Measurements from ENCODE around the gene STRIP2.

GRCh38 chr7:129530795-129531391, 96.7 kb downstream of the STRIP2 start:
- TF ChIP-seq ELF1 (IDR thresholded peaks at IDR 0.05; ENCODE audit: borderline replicate concordance, low read depth) (no peak), EGR1 (IDR thresholded peaks at IDR 0.05; ENCODE audit: low read depth) (no peak), CTCF (IDR thresholded peaks at IDR 0.05 in 2 of 3, conservative IDR thresholded peaks at IDR 0.05 in 1 of 3; ENCODE audit: borderline replicate concordance in 1 of 3, insufficient read depth in 1 of 3, low read depth in 2 of 3, low read length in 2 of 3) (no peak), ATF3 (IDR thresholded peaks at IDR 0.05) (no peak), POLR2A (IDR thresholded peaks at IDR 0.05; ENCODE audit: borderline replicate concordance, extremely low read depth, insufficient read depth, insufficient read length) (no peak), POLR2AphosphoS5 (IDR thresholded peaks at IDR 0.05; ENCODE audit: low read depth, low read length) (no peak), ZNF274 (IDR thresholded peaks at IDR 0.05; ENCODE audit: low read depth, low read length) (no peak), ZFX (IDR thresholded peaks at IDR 0.05) (no peak)
